GM10248 (cell line): Measurements from ENCODE around the gene ADAMTSL3.
A peak's percentile ranks its signal among the peaks of the same experiment; 100 is the strongest.

ENCODE experiments used
- CTCF ChIA-PET: fragments of 300-600 bp; sonication (Branson Sonifier 250); formaldehyde crosslinking; extraction: SDS; loops from one replicate; lab custom pipeline; 2021; ENCODE audit warnings: antibody characterized with exemption; lab: Yijun Ruan, JAX
- POLR2A ChIA-PET: fragments of 350-650 bp; sonication (Branson Sonifier 250); formaldehyde crosslinking; extraction: SDS; loops from one replicate; lab custom pipeline; 2020; ENCODE audit warnings: antibody characterized with exemption; lab: Yijun Ruan, JAX
- DNase-seq: peaks from one replicate; pipeline ENCODE4 v3.0.0; 2012; ENCODE audit errors: extremely low spot score
- TF ChIP-seq, protein P1 (sequence below): IDR thresholded peaks from 2 replicates; pipeline ENCODE4 v1.5.1; 2012; ENCODE audit warnings: mild to moderate bottlenecking, low read depth; ENCODE audit errors: extremely low read depth, missing control alignments, control extremely low read depth

The ADAMTSL3 gene

DNA sequence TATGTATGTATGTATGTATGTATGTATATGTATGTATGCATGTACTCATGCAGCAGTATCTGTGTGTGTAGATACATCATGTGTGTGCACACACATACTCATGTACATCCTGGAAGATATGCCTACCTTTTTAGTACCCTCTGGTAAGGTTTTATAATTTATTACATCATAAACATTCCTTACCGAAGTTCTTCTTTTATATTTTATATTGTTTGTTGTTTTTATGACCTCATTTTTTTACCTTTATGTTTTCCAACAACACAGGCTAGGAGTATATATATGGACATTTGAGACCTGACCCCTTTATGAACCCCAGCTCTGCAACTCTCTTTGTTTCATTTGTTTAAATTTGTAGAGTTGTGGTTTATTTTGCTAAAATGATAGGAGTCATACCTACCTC is 263.5 kb downstream of the ADAMTSL3 start:
- no peak for DNase-seq
- TF ChIP-seq, protein P1, sequence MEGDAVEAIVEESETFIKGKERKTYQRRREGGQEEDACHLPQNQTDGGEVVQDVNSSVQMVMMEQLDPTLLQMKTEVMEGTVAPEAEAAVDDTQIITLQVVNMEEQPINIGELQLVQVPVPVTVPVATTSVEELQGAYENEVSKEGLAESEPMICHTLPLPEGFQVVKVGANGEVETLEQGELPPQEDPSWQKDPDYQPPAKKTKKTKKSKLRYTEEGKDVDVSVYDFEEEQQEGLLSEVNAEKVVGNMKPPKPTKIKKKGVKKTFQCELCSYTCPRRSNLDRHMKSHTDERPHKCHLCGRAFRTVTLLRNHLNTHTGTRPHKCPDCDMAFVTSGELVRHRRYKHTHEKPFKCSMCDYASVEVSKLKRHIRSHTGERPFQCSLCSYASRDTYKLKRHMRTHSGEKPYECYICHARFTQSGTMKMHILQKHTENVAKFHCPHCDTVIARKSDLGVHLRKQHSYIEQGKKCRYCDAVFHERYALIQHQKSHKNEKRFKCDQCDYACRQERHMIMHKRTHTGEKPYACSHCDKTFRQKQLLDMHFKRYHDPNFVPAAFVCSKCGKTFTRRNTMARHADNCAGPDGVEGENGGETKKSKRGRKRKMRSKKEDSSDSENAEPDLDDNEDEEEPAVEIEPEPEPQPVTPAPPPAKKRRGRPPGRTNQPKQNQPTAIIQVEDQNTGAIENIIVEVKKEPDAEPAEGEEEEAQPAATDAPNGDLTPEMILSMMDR, result no peak
- POLR2A ChIA-PET, result no interaction called here
- CTCF ChIA-PET, result interaction anchor here (1.9 kb wide), 1 partner anchor 15 kb away, joined by 5 read pairs; no protein-coding TSS in a partner anchor

DNA sequence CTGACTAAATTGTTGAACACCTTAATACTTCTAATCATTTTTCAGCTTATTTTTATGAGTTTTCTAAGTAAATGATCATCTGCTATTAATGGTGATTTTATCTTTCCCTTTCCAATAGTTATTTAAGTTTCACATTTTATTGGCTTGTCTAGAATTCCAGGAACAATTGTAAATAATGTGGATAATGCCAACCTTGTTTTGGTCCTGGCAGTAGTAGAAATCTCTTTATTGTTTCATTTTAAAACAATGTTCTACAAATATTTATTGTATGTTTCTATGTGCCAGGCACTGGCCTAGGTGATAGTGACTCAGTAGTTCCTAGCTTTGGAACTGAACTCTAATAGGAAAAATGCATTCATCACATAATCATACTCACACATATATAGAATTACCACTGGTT is 264.1 kb downstream of the ADAMTSL3 start:
- TF ChIP-seq, protein P1, result no peak
- POLR2A ChIA-PET, result no interaction called here
- no peak for DNase-seq
- CTCF ChIA-PET, result interaction anchor here (1.1 to 1.9 kb wide), 3 partner anchors 10 to 29 kb away, joined by 3 to 5 read pairs (median 4); no protein-coding TSS in a partner anchor

DNA sequence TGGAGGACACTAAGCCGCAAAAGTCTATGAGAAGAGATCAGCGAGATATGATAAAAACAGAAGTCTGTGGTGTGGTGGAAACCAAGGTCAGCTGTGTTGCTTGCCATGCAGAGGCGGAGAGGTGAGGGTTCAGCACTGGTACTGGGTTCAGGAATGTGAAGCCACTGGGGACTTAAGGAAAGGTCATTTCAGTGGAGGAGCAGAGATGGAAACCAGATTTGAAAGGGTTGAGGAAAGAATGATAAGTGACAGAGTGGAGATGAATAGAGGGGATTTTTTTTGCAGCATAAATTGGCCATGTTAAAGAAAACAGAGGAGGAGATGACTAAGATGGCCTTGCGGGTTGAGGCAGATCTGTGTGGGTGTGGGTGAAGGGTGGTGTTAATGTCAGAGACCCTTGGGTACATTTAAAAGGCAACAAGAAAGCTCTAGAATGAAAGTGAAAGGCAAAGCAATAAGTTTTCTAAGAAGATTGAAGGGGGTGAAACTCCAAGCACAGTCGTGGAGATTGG is 265.5 kb downstream of the ADAMTSL3 start:
- POLR2A ChIA-PET, result no interaction called here
- DNase-seq, result peak; percentile 41
- CTCF ChIA-PET, result interaction anchor here (1.4 to 1.5 kb wide), 2 partner anchors 9 to 12 kb away, joined by 3 to 7 read pairs; no protein-coding TSS in a partner anchor
- TF ChIP-seq, protein P1, result no peak

DNA sequence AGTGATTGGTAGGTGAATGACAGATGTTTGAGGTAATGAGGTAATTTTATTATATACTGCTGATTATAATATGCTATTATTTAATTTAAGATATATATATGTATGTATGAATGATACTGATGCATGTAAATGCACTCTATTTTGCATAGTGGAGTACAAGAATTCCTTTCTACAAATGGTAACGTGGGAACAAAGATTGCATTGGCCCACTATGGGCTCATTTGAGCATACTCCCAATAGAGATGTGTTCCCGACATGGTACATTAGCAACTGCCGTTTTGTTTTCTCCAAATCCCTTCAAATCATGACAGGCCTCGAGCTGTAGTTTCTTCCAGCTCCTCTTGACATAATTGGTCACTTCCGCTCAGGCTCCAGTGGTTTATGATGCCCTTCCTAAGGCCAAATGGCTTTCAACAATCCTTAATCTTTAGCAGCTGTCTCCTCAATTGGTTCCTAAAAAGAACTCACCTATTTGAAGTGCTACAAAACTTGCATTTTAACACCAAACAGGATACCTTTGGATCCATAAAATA is 266.1 kb downstream of the ADAMTSL3 start:
- DNase-seq, result no peak
- TF ChIP-seq, protein P1, result no peak
- CTCF ChIA-PET, result interaction anchor here (1.4 kb wide), 1 partner anchor 12 kb away, joined by 7 read pairs; no protein-coding TSS in a partner anchor
- POLR2A ChIA-PET, result no interaction called here

DNA sequence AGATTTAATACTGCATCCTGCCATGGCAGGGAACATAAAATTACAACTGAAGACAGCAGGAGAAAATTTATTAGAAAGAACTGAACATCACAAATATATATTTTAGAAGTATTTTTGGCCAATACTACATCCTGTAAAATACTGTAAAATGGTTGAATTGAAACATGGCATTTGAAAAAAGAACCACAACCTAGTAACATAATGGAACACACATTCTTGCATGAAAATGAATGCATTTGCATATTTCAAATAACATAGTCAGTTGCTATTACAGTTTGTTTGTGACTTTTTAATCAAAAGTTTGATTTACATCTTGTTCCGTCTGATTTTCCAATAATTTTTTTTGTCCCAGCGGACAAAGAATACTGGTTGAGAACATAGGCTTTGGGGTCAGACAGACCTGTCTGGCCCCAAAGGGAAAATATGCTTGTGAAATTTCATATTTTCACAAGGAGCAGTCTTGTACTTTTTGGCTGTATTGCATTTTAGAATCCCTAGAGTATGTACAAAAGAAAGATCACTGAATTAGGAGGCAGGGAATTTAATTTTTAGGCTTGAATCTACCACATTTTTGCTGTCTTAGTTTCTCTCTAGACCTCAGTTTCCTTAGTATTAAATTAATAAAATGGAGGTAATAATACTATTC is 268.8 kb downstream of the ADAMTSL3 start:
- POLR2A ChIA-PET, result no interaction called here
- DNase-seq, result no peak
- TF ChIP-seq, protein P1, result no peak
- CTCF ChIA-PET, result no interaction called here

DNA sequence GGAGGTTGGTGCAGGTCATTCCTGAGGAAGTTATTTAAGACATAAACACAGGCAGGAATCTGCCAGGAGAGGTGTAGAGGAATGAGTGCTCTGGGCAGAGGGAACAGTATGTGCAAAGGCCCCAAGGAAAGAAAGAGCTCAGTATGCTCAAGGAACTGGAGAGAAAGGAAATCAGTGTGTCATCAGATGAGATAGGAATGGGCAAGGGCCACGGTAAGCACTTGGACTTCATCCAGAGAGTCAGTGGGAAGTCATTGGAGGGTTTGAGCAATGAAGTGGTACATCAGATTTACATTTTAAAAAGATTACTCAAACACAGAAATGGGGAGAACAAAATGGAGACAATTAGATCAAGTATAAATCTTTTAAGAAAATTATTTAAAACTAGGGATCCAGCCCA is 272.2 kb downstream of the ADAMTSL3 start:
- TF ChIP-seq, protein P1, result no peak
- CTCF ChIA-PET, result interaction anchor here (1.0 kb wide), 1 partner anchor 9 kb away, joined by 3 read pairs; no protein-coding TSS in a partner anchor

More for the DNA sequence above, 272.2 kb downstream of the ADAMTSL3 start:
- POLR2A ChIA-PET, result no interaction called here
- no peak for DNase-seq
